Measurements from ENCODE around the gene CHMP4B.

DNA sequence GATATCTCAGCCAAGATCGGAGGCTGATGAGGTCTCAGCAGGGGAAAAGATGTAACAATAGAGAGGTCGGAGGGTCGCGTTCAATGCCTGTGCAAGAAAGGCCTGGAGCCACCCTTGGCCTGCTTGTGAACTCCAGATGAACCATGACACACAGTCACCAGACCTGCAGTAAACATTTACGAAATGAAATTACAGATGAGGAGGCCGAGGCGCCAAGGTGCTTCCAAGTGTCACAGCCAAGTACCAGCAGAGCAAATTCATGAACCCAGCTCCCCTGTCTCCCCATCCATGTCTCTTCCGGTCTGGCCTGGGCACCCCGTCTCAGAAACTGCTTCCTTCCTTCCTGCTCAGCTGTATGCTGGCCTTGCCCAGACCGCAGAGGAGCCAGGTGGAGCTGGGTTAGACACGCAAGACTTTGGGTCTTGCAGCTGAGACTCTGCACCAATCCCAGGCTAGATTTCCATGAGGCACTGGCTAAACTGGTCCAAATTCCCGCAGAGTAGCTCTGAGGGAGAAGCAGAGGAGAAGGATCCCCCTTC lies 48.1 kb downstream of the CHMP4B start:
- TF ChIP-seq, protein P1, sequence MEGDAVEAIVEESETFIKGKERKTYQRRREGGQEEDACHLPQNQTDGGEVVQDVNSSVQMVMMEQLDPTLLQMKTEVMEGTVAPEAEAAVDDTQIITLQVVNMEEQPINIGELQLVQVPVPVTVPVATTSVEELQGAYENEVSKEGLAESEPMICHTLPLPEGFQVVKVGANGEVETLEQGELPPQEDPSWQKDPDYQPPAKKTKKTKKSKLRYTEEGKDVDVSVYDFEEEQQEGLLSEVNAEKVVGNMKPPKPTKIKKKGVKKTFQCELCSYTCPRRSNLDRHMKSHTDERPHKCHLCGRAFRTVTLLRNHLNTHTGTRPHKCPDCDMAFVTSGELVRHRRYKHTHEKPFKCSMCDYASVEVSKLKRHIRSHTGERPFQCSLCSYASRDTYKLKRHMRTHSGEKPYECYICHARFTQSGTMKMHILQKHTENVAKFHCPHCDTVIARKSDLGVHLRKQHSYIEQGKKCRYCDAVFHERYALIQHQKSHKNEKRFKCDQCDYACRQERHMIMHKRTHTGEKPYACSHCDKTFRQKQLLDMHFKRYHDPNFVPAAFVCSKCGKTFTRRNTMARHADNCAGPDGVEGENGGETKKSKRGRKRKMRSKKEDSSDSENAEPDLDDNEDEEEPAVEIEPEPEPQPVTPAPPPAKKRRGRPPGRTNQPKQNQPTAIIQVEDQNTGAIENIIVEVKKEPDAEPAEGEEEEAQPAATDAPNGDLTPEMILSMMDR (conservative IDR thresholded peaks at IDR 0.05; ENCODE audit: low read depth, low read length): no peak
- no peak for TF ChIP-seq EZH2 (IDR thresholded peaks at IDR 0.05; ENCODE audit: borderline replicate concordance, low read depth, low read length, poor library complexity, severe bottlenecking)
